GM12864 (cell line): Measurements from ENCODE around the gene CAMKK2.

Source experiments
- DNase-seq: peaks from one replicate; pipeline ENCODE4 v3.0.0-alpha.2; 2011; ENCODE audit warnings: low read depth
- H3K4me3 ChIP-seq: 2 replicates; pipeline ENCODE4 v1.5.1; 2011; ENCODE audit warnings: mild to moderate bottlenecking, low read depth, low read length, control low read depth
- TF ChIP-seq, protein P1 (sequence below): IDR thresholded peaks from 2 replicates; pipeline ENCODE4 v1.5.1; 2011; ENCODE audit warnings: low read depth, mild to moderate bottlenecking, moderate library complexity, low read length, control low read depth, inconsistent platforms; ENCODE audit errors: missing control alignments

The CAMKK2 gene

DNA sequence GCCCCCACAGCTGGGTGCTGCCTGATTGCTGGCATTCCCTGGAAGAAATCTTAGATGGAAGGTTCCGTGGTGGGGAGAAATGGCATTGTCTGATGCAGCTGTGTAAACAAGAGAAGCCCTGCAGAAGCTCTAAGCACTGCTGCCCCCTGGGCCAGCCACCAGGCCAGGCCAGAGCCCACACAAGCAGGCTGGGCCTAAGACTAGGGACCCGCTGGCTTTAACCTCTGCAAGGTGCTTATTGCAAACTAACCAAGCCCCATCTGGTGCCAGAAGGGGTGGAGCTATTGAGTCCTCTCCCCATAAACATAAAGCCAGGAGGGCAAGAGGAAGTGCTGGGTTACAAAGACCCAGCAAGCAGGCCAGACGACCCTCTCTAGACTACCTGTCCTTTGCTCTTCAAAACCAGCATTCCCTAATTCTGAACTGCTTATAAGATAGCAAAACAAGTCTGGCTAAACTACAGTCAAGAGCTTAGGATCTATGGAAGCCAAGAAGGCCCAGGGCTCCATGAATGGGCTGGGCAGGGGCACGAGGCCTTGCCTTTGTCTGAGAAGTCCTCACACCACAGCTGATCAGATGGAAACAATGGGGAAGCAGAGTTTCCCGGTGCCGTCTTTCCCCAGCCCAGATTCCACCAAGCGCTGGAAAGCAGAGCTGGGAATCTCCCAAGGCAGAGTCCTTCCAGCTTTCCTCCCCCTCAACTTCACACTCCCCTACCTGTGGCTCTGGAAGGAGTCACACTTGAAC lies 57.7 kb downstream of the CAMKK2 start:
- TF ChIP-seq, protein P1, sequence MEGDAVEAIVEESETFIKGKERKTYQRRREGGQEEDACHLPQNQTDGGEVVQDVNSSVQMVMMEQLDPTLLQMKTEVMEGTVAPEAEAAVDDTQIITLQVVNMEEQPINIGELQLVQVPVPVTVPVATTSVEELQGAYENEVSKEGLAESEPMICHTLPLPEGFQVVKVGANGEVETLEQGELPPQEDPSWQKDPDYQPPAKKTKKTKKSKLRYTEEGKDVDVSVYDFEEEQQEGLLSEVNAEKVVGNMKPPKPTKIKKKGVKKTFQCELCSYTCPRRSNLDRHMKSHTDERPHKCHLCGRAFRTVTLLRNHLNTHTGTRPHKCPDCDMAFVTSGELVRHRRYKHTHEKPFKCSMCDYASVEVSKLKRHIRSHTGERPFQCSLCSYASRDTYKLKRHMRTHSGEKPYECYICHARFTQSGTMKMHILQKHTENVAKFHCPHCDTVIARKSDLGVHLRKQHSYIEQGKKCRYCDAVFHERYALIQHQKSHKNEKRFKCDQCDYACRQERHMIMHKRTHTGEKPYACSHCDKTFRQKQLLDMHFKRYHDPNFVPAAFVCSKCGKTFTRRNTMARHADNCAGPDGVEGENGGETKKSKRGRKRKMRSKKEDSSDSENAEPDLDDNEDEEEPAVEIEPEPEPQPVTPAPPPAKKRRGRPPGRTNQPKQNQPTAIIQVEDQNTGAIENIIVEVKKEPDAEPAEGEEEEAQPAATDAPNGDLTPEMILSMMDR, result no peak
- H3K4me3 ChIP-seq, result no peak overlapping the region
- DNase-seq, result no peak

DNA sequence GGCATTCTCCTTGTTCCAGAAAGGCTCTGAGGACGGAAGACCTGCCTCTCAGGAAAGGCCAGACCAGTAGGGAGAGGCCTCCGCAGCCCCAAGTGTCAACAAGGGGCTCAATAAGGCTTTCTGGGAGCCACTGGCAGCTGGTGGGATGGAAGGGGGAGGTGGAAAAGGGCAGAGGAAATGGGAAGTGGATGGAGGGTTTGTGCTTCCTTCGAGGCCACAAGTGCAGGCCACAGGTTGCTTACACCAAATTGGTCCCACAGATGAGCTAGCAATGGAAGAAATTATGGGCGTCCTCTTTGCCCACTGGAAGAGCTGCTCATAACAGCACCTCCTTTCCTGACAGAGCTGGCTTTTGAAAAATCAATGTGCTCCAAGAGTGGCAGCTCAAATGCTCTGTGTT lies 58.4 kb downstream of the CAMKK2 start:
- H3K4me3 ChIP-seq, result no peak overlapping the region
- TF ChIP-seq, protein P1, result no peak
- no peak for DNase-seq

DNA sequence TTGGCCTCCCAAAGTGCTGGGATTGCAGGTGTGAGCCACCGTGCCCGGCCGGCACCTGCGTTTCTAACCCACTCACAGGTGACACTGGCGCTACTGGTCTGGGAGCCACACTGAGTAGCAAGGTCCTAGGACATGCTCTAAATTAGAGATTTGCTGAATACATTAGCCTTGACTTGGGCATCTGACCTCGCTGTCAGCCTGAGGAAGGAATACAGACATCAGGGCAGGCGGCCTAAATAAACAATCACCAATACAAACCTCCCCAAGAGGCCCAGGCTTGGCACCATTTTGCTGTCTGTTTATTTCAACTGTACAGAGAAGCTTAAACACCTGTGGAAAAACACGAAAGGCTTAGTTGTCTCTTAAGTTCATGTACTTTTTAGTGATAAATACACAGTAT lies 59.1 kb downstream of the CAMKK2 start:
- TF ChIP-seq, protein P1, result no peak
- DNase-seq, result no peak
- H3K4me3 ChIP-seq, result no peak overlapping the region

DNA sequence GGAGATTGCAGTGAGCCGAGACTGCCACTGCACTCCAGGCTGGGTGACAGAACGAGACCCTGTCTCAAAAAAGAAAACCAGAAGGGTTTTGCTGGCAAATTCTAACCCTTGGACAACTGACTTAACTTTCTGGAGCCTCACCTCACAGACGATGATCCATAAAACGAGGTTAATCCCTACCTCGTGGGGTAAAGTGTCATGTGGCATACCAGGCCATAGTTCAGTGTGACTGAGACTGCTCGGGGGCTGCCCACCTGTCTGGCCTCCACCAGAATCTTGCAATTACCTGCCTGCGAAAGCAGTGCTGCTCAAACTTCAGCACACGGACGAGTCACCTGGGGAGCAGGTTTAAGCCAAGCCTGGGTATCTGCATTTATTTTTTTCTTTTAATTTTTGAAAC lies 59.7 kb downstream of the CAMKK2 start:
- no peak overlapping the region for H3K4me3 ChIP-seq
- DNase-seq, result no peak
- TF ChIP-seq, protein P1, result no peak

DNA sequence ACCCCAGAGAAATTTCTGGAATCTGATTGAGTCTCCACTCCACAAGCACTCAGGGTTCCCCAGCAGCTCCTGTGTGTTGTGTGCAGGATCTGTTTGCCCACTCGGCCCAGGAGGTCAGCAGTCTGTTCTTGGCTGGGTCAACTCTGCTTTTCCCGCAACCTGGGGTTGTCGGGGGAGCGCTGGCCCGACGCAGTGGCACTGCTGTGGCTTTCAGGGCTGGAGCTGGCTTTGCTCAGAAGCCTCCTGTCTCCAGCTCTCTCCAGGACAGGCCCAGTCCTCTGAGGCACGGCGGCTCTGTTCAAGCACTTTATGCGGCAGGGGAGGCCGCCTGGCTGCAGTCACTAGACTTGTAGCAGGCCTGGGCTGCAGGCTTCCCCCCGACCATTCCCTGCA lies 62.9 kb downstream of the CAMKK2 start:
- TF ChIP-seq, protein P1, result no peak
- DNase-seq, result no peak

DNA sequence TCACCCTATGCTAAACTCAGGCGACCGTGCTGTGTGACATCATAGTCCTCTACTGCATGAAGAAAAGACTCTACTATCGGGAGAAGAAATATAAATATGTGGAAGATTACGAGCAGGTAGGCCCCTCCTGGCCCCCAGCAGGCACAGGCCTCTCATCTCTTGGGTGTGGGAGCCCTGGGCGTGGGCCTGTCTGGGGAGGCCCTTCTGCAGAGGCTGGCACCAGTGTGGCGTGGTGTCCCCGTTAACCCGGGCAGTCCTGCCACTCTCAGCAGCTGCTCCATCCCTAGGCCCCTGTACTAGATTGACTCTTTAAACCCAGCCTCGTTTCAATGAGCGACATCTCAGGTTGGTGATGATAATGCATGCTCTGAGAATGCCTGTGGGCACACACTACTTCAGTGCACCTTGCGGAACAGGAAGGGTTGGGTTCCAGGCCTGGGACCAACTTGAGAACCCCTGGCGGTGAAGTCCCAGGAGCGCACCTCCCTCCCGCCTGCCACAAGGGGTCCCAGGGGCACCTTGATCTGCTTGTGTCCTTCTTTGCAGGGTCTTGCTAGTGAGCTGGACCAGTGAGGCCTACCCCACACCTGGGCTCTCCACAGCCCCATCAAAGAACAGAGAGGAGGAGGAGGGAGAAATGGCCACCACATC lies 63.4 kb downstream of the CAMKK2 start:
- TF ChIP-seq, protein P1, result no peak
- no peak overlapping the region for H3K4me3 ChIP-seq
- DNase-seq, result no peak

More for the DNA sequence above, 62.9 kb downstream of the CAMKK2 start:
- H3K4me3 ChIP-seq, result no peak overlapping the region
